Measurements from ENCODE around the gene GATA3. TPM values are rescaled to one million over a fixed set of nuclear protein-coding genes. Genes with fewer than 3 reads are reported as not detected.

GATA3 gene
- 0.05 TPM in 1 of 2 replicates, not detected in the other for polyA plus RNA-seq (2011; rRNA removed)
- not detected in 2 replicates for polyA minus RNA-seq (2011; rRNA and poly(A)+ RNA removed)

DNA sequence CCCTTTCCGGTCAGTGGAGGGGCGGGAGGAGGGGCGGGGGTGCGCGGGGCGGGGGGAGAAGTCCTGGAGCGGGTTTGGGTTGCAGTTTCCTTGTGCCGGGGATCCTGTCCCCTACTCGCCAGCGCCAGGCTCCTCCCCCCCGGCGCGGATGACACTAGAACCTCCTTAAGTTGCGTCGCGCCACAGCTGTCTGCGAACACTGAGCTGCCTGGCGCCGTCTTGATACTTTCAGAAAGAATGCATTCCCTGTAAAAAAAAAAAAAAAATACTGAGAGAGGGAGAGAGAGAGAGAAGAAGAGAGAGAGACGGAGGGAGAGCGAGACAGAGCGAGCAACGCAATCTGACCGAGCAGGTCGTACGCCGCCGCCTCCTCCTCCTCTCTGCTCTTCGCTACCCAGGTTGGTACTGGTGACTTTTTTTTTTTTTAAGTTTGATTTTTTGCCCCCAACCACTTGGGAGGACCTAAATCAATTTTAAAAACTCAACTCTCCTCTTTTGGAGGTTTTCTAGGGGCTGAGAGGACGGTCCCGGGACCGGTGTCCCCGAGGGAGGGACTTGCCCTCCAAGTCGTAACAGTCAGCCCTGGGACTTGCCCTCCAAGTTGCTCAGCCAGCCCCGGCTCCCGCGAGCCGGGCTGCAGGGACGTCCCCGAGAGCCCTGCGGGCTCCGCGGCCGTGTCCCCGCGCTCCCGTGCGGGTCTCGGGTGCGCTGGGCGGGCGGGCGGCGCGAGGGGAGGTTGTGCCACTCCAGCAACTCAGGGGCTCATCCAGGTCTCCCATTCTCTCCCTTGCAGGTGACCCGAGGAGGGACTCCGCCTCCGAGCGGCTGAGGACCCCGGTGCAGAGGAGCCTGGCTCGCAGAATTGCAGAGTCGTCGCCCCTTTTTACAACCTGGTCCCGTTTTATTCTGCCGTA, at the start of gene GATA3:
TSS of gene GATA3 (plus strand) at position 195 of the 914 bp plus-strand sequence. CDS start 968 bp downstream, outside the sequence.
- peak within 1 kb of the TSS; percentile 60 for H3K4me3 ChIP-seq (ENCODE audit: low read depth, low read length)
- ChIA-PET CTCF (interaction anchor here (0.6 kb wide), 1 partner anchor 26 kb away, joined by 3 read pairs; no protein-coding TSS in a partner anchor), POLR2A (no interaction called here)
- H3K27me3 ChIP-seq (ENCODE audit: control insufficient read depth, insufficient read depth, low read length), result peaks cover 78% of the 10 kb centered on the region
- H3K9me3 ChIP-seq (ENCODE audit: control insufficient read depth, insufficient read depth, low read length), result peaks cover 7% of the 10 kb centered on the region; the same call in 1 of the 2 replicates
- DNase-seq (ENCODE audit: low read depth, low spot score), result no peak
- no peak within 1 kb of the TSS for H3K27ac ChIP-seq (ENCODE audit: low read depth, low read length)
- TF ChIP-seq, protein P1, sequence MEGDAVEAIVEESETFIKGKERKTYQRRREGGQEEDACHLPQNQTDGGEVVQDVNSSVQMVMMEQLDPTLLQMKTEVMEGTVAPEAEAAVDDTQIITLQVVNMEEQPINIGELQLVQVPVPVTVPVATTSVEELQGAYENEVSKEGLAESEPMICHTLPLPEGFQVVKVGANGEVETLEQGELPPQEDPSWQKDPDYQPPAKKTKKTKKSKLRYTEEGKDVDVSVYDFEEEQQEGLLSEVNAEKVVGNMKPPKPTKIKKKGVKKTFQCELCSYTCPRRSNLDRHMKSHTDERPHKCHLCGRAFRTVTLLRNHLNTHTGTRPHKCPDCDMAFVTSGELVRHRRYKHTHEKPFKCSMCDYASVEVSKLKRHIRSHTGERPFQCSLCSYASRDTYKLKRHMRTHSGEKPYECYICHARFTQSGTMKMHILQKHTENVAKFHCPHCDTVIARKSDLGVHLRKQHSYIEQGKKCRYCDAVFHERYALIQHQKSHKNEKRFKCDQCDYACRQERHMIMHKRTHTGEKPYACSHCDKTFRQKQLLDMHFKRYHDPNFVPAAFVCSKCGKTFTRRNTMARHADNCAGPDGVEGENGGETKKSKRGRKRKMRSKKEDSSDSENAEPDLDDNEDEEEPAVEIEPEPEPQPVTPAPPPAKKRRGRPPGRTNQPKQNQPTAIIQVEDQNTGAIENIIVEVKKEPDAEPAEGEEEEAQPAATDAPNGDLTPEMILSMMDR (IDR thresholded peaks at IDR 0.05; ENCODE audit: low read depth, low read length), result no peak

DNA sequence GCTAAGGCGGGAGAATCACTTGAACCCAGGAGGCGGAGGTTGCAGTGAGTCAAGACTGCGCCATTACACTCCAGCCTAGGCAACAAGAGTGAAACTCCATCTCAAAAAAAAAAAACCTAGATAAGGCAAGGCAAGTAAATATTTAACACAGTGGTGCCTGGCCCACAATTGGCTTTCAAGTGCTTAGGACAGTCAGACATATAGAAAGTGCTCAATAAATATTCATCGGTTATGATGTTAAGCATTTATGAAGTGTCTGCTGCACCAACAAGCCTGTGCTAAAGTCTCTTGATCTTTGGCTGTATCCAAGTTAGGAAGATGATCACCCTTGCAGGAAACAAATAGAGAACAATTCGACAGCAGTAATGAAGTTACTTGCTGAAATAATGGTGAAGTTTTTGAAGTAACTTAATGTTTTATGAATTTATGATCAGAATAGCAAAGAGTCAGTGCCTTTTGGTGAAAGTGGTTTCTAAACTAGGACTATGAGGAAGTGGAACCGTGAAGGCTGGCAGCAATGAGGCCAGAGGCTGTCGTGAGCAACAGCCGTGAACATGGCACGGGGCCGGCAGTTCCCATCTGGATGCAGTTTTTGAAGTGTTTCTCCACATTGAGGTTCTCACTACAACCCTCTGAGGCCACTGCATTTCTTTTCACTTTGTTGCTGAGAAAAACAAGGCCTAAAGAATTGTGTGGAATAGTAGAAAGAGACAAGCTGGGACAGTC, 48.1 kb upstream of the GATA3 start:
- Histone ChIP-seq H3K4me3 (ENCODE audit: low read depth, low read length) (no peak overlapping the region), H3K27me3 (ENCODE audit: control insufficient read depth, insufficient read depth, low read length) (no peaks in the 10 kb centered on the region), H3K27ac (ENCODE audit: low read depth, low read length) (no peak overlapping the region), H3K9me3 (ENCODE audit: control insufficient read depth, insufficient read depth, low read length) (peaks cover 3% of the 10 kb centered on the region; the same call in 1 of the 2 replicates)
- ChIA-PET CTCF (no interaction called here), POLR2A (no interaction called here)
- no peak for DNase-seq (ENCODE audit: low read depth, low spot score)
- TF ChIP-seq, protein P1 (IDR thresholded peaks at IDR 0.05; ENCODE audit: low read depth, low read length), result no peak

DNA sequence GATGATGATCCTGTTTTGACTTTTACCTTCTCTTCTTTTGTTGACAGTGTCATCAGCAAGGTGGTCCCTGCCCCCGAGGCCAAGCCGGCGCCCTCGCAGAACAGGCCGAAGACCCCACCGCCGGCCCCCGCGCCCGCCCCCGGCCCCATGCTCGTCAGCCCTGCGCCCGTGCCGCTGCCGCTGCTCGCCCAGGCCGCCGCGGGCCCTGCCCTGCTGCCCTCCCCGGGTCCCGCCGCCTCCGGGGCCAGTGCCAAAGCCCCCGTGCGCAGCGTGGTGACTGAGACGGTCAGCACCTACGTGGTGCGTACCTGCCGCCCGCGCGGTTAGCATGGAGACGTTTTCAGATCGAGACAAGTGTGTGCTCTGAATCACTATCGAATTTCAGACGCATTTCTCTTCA, 45.5 kb upstream of the GATA3 start:
- H3K4me3 ChIP-seq (ENCODE audit: low read depth, low read length), result no peak overlapping the region
- peaks cover 1% of the 10 kb centered on the region; the same call in 1 of the 2 replicates for H3K9me3 ChIP-seq (ENCODE audit: control insufficient read depth, insufficient read depth, low read length)
- POLR2A ChIA-PET, result no interaction called here
- TF ChIP-seq, protein P1 (IDR thresholded peaks at IDR 0.05; ENCODE audit: low read depth, low read length), result no peak
- DNase-seq (ENCODE audit: low read depth, low spot score), result no peak
- H3K27ac ChIP-seq (ENCODE audit: low read depth, low read length), result no peak overlapping the region
- no peaks in the 10 kb centered on the region for H3K27me3 ChIP-seq (ENCODE audit: control insufficient read depth, insufficient read depth, low read length)
- CTCF ChIA-PET, result no interaction called here

DNA sequence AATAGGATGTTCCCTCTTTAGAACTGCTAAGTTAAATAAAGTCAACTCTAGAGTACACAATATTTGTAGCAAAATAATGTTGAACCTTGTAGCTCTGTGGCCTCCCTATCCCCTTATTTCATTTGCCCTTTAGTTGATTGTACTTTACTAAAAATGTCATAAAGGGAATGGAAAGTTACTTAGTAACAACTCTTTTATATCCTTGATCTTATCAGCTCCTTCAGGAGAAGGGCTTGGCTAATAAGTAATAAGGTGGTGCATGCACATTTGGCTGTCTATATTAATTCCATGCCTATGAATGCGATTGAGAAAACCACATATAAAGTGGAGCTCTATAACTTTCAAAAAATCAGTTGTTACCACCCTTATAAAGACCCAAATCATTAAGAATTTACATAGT, 41.5 kb upstream of the GATA3 start:
- DNase-seq (ENCODE audit: low read depth, low spot score), result no peak
- H3K4me3 ChIP-seq (ENCODE audit: low read depth, low read length), result no peak overlapping the region
- ChIA-PET CTCF (no interaction called here), POLR2A (no interaction called here)
- TF ChIP-seq, protein P1 (IDR thresholded peaks at IDR 0.05; ENCODE audit: low read depth, low read length), result no peak
- H3K9me3 ChIP-seq (ENCODE audit: control insufficient read depth, insufficient read depth, low read length), result no peaks in the 10 kb centered on the region; the same call in 1 of the 2 replicates
- H3K27me3 ChIP-seq (ENCODE audit: control insufficient read depth, insufficient read depth, low read length), result no peaks in the 10 kb centered on the region
- no peak overlapping the region for H3K27ac ChIP-seq (ENCODE audit: low read depth, low read length)
